ENCODE results near the gene EYA2. TPM values are rescaled to one million over a fixed set of nuclear protein-coding genes. Genes with fewer than 3 reads are reported as not detected.
"Not testable (repeated sequence)": the region's sequence is repeated elsewhere in the genome, so short reads cannot be mapped to it uniquely, and the experiment has no call there.

EYA2 gene
- total RNA-seq, 1 donor from 2014 or later = 8.1 TPM

DNA sequence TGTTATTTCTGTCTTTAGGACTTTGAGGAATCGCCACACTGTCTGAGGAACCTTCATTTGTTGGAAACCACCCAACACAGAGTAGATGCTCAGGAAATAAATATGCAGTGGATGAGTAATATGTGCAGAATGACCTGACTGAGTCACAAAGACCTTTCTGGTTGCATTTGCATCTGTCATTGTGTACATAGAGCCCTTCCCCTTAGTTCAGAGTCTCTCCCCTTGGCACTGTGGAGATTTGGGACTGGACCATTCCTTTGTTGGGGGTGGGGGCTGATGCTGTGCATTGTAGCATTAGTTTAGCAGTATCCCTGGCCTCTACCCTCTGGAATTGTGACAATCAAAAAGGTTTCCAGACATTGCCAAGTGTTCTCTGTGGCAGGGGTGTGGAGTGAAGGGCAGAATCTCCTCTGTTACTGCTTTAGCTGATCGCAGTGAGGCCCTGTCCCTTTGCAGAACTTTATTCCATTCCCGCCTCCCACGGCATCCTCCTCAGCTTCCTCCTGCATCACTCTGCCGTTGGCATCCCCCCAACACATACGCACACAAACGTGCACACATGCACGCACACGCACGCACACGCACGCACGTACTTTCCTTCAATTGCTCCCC, 64.5 kb downstream of the EYA2 start:
- Mint-ChIP-seq H3K36me3 (no peaks in the 10 kb centered on the region), H3K27ac (peak overlapping the region; percentile 19), H3K4me1 (ENCODE audit: unreplicated experiment) (peaks cover 29% of the 10 kb centered on the region), H3K27me3 (no peaks in the 10 kb centered on the region), H3K9me3 (no peaks in the 10 kb centered on the region), H3K4me3 (no peak overlapping the region)
- DNase-seq (ENCODE audit: extremely low spot score, unreplicated experiment) = no peak
- TF ChIP-seq, protein P1, sequence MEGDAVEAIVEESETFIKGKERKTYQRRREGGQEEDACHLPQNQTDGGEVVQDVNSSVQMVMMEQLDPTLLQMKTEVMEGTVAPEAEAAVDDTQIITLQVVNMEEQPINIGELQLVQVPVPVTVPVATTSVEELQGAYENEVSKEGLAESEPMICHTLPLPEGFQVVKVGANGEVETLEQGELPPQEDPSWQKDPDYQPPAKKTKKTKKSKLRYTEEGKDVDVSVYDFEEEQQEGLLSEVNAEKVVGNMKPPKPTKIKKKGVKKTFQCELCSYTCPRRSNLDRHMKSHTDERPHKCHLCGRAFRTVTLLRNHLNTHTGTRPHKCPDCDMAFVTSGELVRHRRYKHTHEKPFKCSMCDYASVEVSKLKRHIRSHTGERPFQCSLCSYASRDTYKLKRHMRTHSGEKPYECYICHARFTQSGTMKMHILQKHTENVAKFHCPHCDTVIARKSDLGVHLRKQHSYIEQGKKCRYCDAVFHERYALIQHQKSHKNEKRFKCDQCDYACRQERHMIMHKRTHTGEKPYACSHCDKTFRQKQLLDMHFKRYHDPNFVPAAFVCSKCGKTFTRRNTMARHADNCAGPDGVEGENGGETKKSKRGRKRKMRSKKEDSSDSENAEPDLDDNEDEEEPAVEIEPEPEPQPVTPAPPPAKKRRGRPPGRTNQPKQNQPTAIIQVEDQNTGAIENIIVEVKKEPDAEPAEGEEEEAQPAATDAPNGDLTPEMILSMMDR (conservative IDR thresholded peaks at IDR 0.05) = no peak

DNA sequence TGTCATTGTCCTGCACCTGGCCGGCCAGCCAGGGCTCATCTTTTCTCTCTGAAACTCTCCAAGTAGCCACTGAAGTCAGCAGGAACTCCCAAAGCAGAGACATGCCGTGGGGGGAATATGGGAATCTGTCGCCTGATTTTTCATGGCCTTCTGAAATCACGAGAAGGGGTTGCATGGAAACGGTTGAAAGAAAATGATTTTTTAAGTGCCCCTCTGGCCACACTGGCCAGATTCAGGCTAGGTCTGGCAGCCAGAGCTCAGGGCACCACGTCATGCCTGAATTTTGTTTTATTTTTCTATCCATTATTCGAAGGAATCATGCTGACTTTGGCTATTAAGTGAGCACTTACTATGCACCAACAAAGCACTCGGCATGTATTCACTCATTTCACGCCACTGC, 65.2 kb downstream of the EYA2 start:
- H3K36me3 Mint-ChIP-seq = no peaks in the 10 kb centered on the region
- DNase-seq (ENCODE audit: extremely low spot score, unreplicated experiment) = no peak
- H3K4me1 Mint-ChIP-seq (ENCODE audit: unreplicated experiment) = peaks cover 30% of the 10 kb centered on the region
- TF ChIP-seq, protein P1 (conservative IDR thresholded peaks at IDR 0.05) = no peak
- H3K4me3 Mint-ChIP-seq = no peak overlapping the region
- H3K9me3 Mint-ChIP-seq = no peaks in the 10 kb centered on the region
- peak overlapping the region; percentile 19 for H3K27ac Mint-ChIP-seq
- H3K27me3 Mint-ChIP-seq = no peaks in the 10 kb centered on the region

DNA sequence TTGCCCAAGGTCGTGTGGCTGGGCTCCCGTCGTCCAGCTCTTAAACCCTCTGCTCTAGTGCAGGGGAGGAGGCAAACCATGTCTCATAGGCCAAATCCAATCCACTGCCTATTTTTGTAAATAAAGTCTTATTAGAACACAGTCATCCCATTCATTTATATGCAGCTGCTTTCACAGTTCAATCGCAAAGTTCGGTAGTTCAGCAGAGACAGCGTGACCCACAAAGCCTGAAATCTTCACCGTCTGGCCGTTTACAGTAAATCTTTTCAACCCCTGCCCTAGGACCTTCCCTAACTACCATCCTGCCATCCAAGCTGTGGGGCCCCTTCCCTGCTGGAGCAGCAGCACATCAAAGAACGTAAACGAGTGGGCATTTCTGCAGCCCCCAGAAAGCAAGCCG, 65.9 kb downstream of the EYA2 start:
- DNase-seq (ENCODE audit: extremely low spot score, unreplicated experiment) = no peak
- Mint-ChIP-seq H3K9me3 (no peaks in the 10 kb centered on the region), H3K27me3 (no peaks in the 10 kb centered on the region), H3K27ac (no peak overlapping the region), H3K4me1 (ENCODE audit: unreplicated experiment) (peaks cover 30% of the 10 kb centered on the region), H3K4me3 (no peak overlapping the region), H3K36me3 (no peaks in the 10 kb centered on the region)
- TF ChIP-seq, protein P1 (conservative IDR thresholded peaks at IDR 0.05) = no peak

DNA sequence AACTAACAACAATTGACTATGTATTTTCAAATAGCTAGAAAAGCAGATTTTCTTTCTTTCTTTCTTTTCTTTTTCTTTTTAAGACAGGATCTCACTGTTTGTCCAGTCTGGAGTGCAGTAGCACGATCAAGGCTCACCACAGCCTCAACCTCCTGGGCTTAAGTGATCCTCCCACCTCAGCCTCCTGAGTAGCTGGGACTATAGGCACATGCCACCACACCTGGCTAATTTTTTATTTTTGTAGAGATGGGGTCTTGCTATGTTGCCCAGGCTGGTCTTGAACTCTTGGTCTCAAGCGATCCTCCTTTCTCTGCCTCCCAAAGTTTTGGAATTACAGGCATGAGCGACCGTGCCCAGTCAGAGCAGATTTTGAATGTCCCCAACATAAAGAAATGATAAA, 67.3 kb downstream of the EYA2 start:
- H3K36me3 Mint-ChIP-seq; DNase-seq (ENCODE audit: extremely low spot score, unreplicated experiment); H3K9me3 Mint-ChIP-seq; H3K4me3 Mint-ChIP-seq; H3K27ac Mint-ChIP-seq; H3K27me3 Mint-ChIP-seq: not testable (repeated sequence)
- H3K4me1 Mint-ChIP-seq (ENCODE audit: unreplicated experiment) = peaks cover 30% of the 10 kb centered on the region

DNA sequence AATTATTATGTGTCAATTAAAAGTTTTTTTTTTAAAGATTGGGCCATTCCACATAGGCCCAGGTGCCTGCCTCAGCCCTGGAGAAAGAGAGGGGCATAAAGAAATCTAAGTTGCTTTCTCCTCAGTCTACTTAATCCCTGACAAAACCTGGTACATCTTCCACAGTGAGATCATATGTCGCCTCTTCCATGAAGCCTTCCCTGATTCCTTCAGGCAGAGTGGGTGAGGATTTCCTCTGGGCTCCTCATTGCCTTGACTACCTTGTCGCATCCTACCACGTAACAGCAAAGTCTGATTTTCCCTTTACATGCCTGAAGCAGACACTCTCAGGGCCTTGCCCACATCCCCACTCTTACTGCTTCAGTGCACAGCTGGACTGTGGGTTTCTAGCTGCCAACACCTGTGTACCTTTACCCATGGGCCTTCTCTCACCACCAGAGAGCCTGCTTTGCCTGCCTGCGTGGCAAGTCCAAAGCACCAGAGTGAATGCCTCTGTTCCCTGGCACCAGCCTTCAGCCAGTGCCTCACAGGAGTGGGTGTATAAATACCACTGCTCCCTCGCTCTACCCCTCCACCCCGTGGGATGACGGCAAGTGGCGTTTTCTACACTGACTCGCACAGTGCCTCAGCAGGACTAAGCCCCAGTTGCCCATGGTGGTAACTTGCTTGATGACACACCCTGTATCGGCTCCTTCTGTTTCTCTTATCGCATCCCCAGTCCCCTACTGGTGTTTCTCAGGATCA, 68.0 kb downstream of the EYA2 start:
- H3K9me3 Mint-ChIP-seq = no peaks in the 10 kb centered on the region
- TF ChIP-seq, protein P1 (conservative IDR thresholded peaks at IDR 0.05) = no peak
- DNase-seq (ENCODE audit: extremely low spot score, unreplicated experiment) = no peak
- no peaks in the 10 kb centered on the region for H3K27me3 Mint-ChIP-seq
- H3K4me3 Mint-ChIP-seq = no peak overlapping the region
- H3K36me3 Mint-ChIP-seq = no peaks in the 10 kb centered on the region
- peaks cover 30% of the 10 kb centered on the region for H3K4me1 Mint-ChIP-seq (ENCODE audit: unreplicated experiment)
- peak overlapping the region; percentile 27 for H3K27ac Mint-ChIP-seq

DNA sequence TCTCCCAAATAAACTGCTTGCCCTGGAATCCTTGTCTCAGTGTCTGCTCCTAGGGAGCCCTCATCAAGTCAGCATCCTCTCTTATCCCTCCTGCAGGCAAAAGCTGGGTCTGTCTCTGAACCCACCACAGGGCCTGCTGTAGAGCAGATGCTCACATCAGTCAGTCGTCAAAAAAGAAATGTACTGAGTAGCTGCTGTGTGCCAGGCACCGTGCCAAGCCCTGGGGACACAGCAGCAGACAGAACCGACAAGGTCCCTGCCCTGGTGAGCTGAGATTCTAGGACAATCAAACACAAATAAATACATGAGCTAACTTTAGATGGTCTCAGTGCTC, 68.5 kb downstream of the EYA2 start:
- Mint-ChIP-seq H3K9me3 (no peaks in the 10 kb centered on the region), H3K4me3 (no peak overlapping the region), H3K27me3 (no peaks in the 10 kb centered on the region), H3K36me3 (no peaks in the 10 kb centered on the region), H3K27ac (peak overlapping the region; percentile 27), H3K4me1 (ENCODE audit: unreplicated experiment) (peaks cover 30% of the 10 kb centered on the region)
- DNase-seq (ENCODE audit: extremely low spot score, unreplicated experiment) = no peak
- TF ChIP-seq, protein P1 (conservative IDR thresholded peaks at IDR 0.05) = no peak

Data from type B pancreatic cell (in vitro differentiated cells).